PC-3 (cell line): ENCODE measurements around the gene NSUN2. TPM values are rescaled to one million over a fixed set of nuclear protein-coding genes. Genes with fewer than 3 reads are reported as not detected.

Source experiments
- ATAC-seq: fragments of 200-7000 bp; cut with Tn5 transposase; 2 replicates; pipeline ENCODE4 v1.9.1; 2020; ENCODE audit warnings: mild to moderate bottlenecking, moderate library complexity
- BruUV-seq: library from RNA; stranded (reverse); fragments of 400-500 nt; replicated peaks from 2 replicates; lab custom pipeline; 2021; lab: Mats Ljungman, UMichigan
- CTCF ChIA-PET: fragments of 300-600 bp; sonication (Branson Sonifier 250); formaldehyde crosslinking; loops from one replicate; lab custom pipeline; 2022; ENCODE audit warnings: antibody characterized with exemption; lab: Charles Lee
- POLR2A ChIA-PET: fragments of 300-600 bp; sonication (Branson Sonifier 250); formaldehyde crosslinking; loops from one replicate; lab custom pipeline; 2022; ENCODE audit warnings: antibody characterized with exemption; ENCODE audit not compliant: unreplicated experiment; lab: Charles Lee
- DNase-seq: peaks from one replicate; pipeline ENCODE4 v3.0.0-alpha.2; 2015
- H2AFZ ChIP-seq: fragments of 300-600 bp; sonication (generic); 2 replicates; pipeline ENCODE4 v1.6.0; 2016; ENCODE audit warnings: antibody characterized with exemption, low read length
- H3F3A ChIP-seq: fragments of 300-600 bp; sonication (generic); one replicate; pipeline ENCODE4 v1.6.0; 2017; ENCODE audit warnings: antibody characterized with exemption, low read length, control low read depth, mild to moderate bottlenecking; ENCODE audit not compliant: unreplicated experiment
- H3K27ac ChIP-seq: fragments of 300-600 bp; sonication (generic); 2 replicates; pipeline ENCODE4 v1.5.1; 2016; ENCODE audit warnings: mild to moderate bottlenecking, low read length
- H3K27me3 ChIP-seq: fragments of 300-600 bp; sonication (generic); 2 replicates; pipeline ENCODE4 v1.6.1; 2016; ENCODE audit warnings: low read length, mixed read lengths
- H3K36me3 ChIP-seq: fragments of 300-600 bp; sonication (generic); 2 replicates; pipeline ENCODE4 v1.6.1; 2016; ENCODE audit warnings: low read depth, mixed run types, low read length, mixed read lengths
- H3K4me1 ChIP-seq: fragments of 300-600 bp; sonication (generic); 2 replicates; pipeline ENCODE4 v1.5.1; 2016; ENCODE audit warnings: low read length; ENCODE audit not compliant: insufficient read depth
- H3K4me2 ChIP-seq: fragments of 300-600 bp; sonication (generic); 2 replicates; pipeline ENCODE4 v1.6.0; 2016; ENCODE audit warnings: low read length
- H3K4me3 ChIP-seq: fragments of 300-600 bp; sonication (generic); 2 replicates; pipeline ENCODE4 v1.5.1; 2016; ENCODE audit warnings: mild to moderate bottlenecking, low read length, mixed read lengths
- H3K79me2 ChIP-seq: fragments of 300-600 bp; sonication (generic); 2 replicates; pipeline ENCODE4 v1.6.1; 2017; ENCODE audit warnings: low read length, mixed read lengths
- H3K9ac ChIP-seq: fragments of 300-600 bp; sonication (generic); 2 replicates; pipeline ENCODE4 v1.6.0; 2016; ENCODE audit warnings: mild to moderate bottlenecking, low read length
- H3K9me2 ChIP-seq: fragments of 300-600 bp; sonication (generic); replicated peaks from 2 replicates; pipeline ENCODE4 v1.6.1; 2016; ENCODE audit warnings: mixed run types, low read length, mixed read lengths
- H3K9me3 ChIP-seq: fragments of 300-600 bp; sonication (generic); 2 replicates; pipeline ENCODE4 v1.6.1; 2016; ENCODE audit warnings: low read length, mixed read lengths
- H4K20me1 ChIP-seq: fragments of 300-600 bp; sonication (generic); 2 replicates; pipeline ENCODE4 v1.6.1; 2016; ENCODE audit warnings: low read length, mixed read lengths
- EZH2 ChIP-seq: fragments of 300-600 bp; sonication (generic); IDR thresholded peaks from one replicate; pipeline ENCODE4 v1.6.1; 2017; ENCODE audit warnings: antibody characterized with exemption, mild to moderate bottlenecking, low read length; ENCODE audit not compliant: unreplicated experiment
- EZH2phosphoT487 ChIP-seq: fragments of 300-600 bp; sonication (generic); IDR thresholded peaks from 2 replicates; pipeline ENCODE4 v1.6.1; 2018; ENCODE audit warnings: mild to moderate bottlenecking, antibody characterized with exemption, low read length, borderline replicate concordance
- intact Hi-C: fragments of 100-400 bp; cut with micrococcal nuclease; formaldehyde crosslinking; loops from 2 replicates; pipeline ENCODE4 v1.9.0; 2023
- total RNA-seq: library from RNA; depleted of rRNA; stranded (reverse); fragments of >200 nt; gene quantifications from 2 replicates; pipeline ENCODE4 v1.2.3, GENCODE V29; 2014
- TF ChIP-seq, protein P1 (sequence below): fragments of 300-600 bp; sonication (generic); conservative IDR thresholded peaks from 2 replicates; pipeline ENCODE4 v1.5.1; 2017; ENCODE audit warnings: antibody characterized with exemption, low read depth, mild to moderate bottlenecking, low read length

NSUN2 gene
- total RNA-seq, 1 experiment from 2014 or later: 351 TPM

DNA sequence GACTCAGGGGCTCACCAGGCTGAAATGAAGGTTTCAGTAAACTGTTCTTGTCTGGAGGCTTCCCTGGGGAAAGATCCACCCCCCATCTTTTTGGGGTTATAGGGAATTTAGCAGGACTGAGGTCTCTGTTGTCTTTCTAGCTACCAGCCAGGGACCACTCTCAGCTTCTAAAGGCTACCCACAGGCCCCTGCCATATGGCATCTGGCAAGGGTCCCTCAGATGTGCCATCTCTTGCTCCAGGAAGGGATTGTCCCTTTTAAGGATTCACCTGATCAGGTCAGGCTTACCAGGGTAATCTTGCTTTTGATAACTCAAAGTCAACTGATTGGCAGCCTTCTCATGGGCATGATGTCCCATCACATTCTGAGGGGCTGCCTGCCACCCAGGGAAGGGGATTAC lies 65.0 kb downstream of the NSUN2 start:
- BruUV-seq: no TSS peak
- H3K4me1 ChIP-seq: no peaks in the 10 kb centered on the region
- ATAC-seq (no peak), DNase-seq (no peak)
- no peak overlapping the region for H3K4me2 ChIP-seq
- no peak overlapping the region for H2AFZ ChIP-seq
- intact Hi-C loops: no loop called here
- H4K20me1 ChIP-seq: no peaks in the 10 kb centered on the region
- H3K9ac ChIP-seq: no peak overlapping the region
- H3K27ac ChIP-seq: no peak overlapping the region
- H3K27me3 ChIP-seq: peaks cover 46% of the 10 kb centered on the region
- H3K36me3 ChIP-seq: no peaks in the 10 kb centered on the region
- no peaks in the 10 kb centered on the region for H3K9me2 ChIP-seq
- H3K4me3 ChIP-seq: no peak overlapping the region
- no peaks in the 10 kb centered on the region for H3K79me2 ChIP-seq
- POLR2A ChIA-PET: no interaction called here
- no peaks in the 10 kb centered on the region for H3K9me3 ChIP-seq
- CTCF ChIA-PET: no interaction called here
- H3F3A ChIP-seq: no peaks in the 10 kb centered on the region
- TF ChIP-seq EZH2phosphoT487 (no peak), EZH2 (no peak)
- TF ChIP-seq, protein P1, sequence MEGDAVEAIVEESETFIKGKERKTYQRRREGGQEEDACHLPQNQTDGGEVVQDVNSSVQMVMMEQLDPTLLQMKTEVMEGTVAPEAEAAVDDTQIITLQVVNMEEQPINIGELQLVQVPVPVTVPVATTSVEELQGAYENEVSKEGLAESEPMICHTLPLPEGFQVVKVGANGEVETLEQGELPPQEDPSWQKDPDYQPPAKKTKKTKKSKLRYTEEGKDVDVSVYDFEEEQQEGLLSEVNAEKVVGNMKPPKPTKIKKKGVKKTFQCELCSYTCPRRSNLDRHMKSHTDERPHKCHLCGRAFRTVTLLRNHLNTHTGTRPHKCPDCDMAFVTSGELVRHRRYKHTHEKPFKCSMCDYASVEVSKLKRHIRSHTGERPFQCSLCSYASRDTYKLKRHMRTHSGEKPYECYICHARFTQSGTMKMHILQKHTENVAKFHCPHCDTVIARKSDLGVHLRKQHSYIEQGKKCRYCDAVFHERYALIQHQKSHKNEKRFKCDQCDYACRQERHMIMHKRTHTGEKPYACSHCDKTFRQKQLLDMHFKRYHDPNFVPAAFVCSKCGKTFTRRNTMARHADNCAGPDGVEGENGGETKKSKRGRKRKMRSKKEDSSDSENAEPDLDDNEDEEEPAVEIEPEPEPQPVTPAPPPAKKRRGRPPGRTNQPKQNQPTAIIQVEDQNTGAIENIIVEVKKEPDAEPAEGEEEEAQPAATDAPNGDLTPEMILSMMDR: no peak

DNA sequence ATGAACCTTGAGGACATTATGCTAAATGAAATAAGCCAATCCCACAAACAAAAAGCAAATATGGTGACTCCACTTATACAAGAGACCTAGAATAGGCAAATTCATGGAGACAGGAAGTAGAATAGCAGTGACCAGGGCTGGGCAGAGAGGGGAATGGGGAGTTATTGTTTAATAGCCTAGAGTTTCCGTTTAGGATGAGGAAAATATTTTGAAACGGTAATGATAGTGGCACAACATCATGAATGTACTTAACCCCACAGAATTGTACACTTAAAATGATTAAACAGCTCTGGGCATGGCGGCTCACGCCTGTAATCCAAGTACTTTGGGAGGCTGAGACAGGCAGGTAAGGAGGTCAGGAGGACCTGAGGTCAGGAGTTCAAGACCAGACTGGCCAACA lies 65.8 kb downstream of the NSUN2 start:
- Histone ChIP-seq H3K4me3 (no peak overlapping the region), H3F3A (no peaks in the 10 kb centered on the region), H3K27me3 (peaks cover 48% of the 10 kb centered on the region), H3K4me2 (no peak overlapping the region), H3K9ac (no peak overlapping the region), H3K36me3 (no peaks in the 10 kb centered on the region), H2AFZ (no peak overlapping the region), H3K9me3 (no peaks in the 10 kb centered on the region), H3K4me1 (no peaks in the 10 kb centered on the region), H3K9me2 (no peaks in the 10 kb centered on the region), H3K79me2 (no peaks in the 10 kb centered on the region), H4K20me1 (no peaks in the 10 kb centered on the region), H3K27ac (no peak overlapping the region)
- DNase-seq (no peak), ATAC-seq (no peak)
- BruUV-seq: no TSS peak
- TF ChIP-seq EZH2 (no peak), EZH2phosphoT487 (no peak)
- TF ChIP-seq, protein P1: no peak
- POLR2A ChIA-PET: no interaction called here
- intact Hi-C loops: no loop called here
- CTCF ChIA-PET: no interaction called here

DNA sequence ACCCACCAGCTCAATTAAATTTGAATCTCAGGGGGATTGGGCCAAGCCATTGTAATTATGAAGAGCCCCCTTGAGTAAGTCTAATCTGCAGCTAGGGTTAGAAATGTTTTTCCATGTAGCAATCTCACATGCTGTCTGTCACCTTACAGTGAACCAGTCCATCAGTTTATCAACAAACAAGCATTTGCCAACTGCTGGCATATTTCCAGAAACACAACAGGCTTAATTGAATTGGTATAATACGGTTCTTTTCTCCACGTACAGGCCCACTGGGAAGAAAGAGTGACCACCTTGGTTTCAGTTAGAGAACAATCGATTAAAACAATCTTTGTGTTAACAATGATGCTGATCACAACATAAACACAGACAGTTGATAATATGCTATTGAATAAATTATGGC lies 67.4 kb downstream of the NSUN2 start:
- BruUV-seq: no TSS peak
- TF ChIP-seq EZH2phosphoT487 (no peak), EZH2 (no peak)
- TF ChIP-seq, protein P1: no peak
- H3K4me3 ChIP-seq: no peak overlapping the region
- DNase-seq (no peak), ATAC-seq (no peak)
- no peaks in the 10 kb centered on the region for H3F3A ChIP-seq
- intact Hi-C loops: no loop called here
- no peak overlapping the region for H3K27ac ChIP-seq
- no peak overlapping the region for H3K9ac ChIP-seq
- POLR2A ChIA-PET: no interaction called here
- no peaks in the 10 kb centered on the region for H4K20me1 ChIP-seq
- no peaks in the 10 kb centered on the region for H3K4me1 ChIP-seq
- H3K9me2 ChIP-seq: no peaks in the 10 kb centered on the region
- H2AFZ ChIP-seq: no peak overlapping the region
- CTCF ChIA-PET: interaction anchor here (0.5 kb wide), 1 partner anchor 89 kb away, joined by 3 read pairs; no protein-coding TSS in a partner anchor
- H3K4me2 ChIP-seq: no peak overlapping the region
- peaks cover 48% of the 10 kb centered on the region for H3K27me3 ChIP-seq
- H3K9me3 ChIP-seq: no peaks in the 10 kb centered on the region; the same call in 1 of the 2 replicates
- no peaks in the 10 kb centered on the region for H3K79me2 ChIP-seq
- H3K36me3 ChIP-seq: no peaks in the 10 kb centered on the region
